ENCODE measurements around the gene SLC31A1.

- no peak for TF ChIP-seq EZH2 (IDR thresholded peaks at IDR 0.05; ENCODE audit: insufficient read depth, poor library complexity, severe bottlenecking)
- TF ChIP-seq EZH2phosphoT487 (IDR thresholded peaks at IDR 0.05; ENCODE audit: insufficient read depth, low read depth) = no peak
Observed at GRCh38 chr9:113221003-113221799, at the start of gene SLC31A1, which contains the start of gene FKBP15.

Data from GM23248 (cell line).